Measurements from ENCODE around the gene PAK1IP1.
"Not testable (repeated sequence)": the region's sequence is repeated elsewhere in the genome, so short reads cannot be mapped to it uniquely, and the experiment has no call there.

Gene PAK1IP1

GRCh38 chr6:10741643-10742042, 46.9 kb downstream of the PAK1IP1 start:
- not testable (repeated sequence) for DNase-seq

- DNase-seq, result no peak
Measured at GRCh38 chr6:10742251-10742650, 47.5 kb downstream of the PAK1IP1 start.

- no peak for DNase-seq
Measured at GRCh38 chr6:10743515-10743914, 48.7 kb downstream of the PAK1IP1 start.

- DNase-seq, result no peak
Measured at GRCh38 chr6:10745116-10745515, 50.3 kb downstream of the PAK1IP1 start.

- no peak for DNase-seq
Measured at GRCh38 chr6:10746915-10747250, 52.1 kb downstream of the PAK1IP1 start.

GRCh38 chr6:10747251-10747972, 52.6 kb downstream of the PAK1IP1 start, which contains the start of gene TMEM14B:
Gene TMEM14B, plus strand, starts transcription at chr6:10747805. Its CDS starts 1,441 bp downstream, at chr6:10749246.
- peak; percentile 93 for DNase-seq

- DNase-seq, result no peak
Measured at GRCh38 chr6:10749734-10750133, 55.0 kb downstream of the PAK1IP1 start.

- not testable (repeated sequence) for DNase-seq
Measured at GRCh38 chr6:10750568-10750967, 55.8 kb downstream of the PAK1IP1 start.

- DNase-seq, result not testable (repeated sequence)
Measured at GRCh38 chr6:10751757-10752156, 57.0 kb downstream of the PAK1IP1 start.

GRCh38 chr6:10756085-10756484, 61.3 kb downstream of the PAK1IP1 start:
- no peak for DNase-seq
